Calu3 (cell line): ENCODE results near the gene TSPAN18. TPM values are rescaled to one million over a fixed set of nuclear protein-coding genes. Genes with fewer than 3 reads are reported as not detected.

Source experiments
- BruUV-seq: library from RNA; stranded (reverse); fragments of 400-500 nt; replicated peaks from 2 replicates; lab custom pipeline; 2021; lab: Mats Ljungman, UMichigan
- CTCF ChIA-PET: fragments of 300-600 bp; sonication (Branson Sonifier 250); formaldehyde crosslinking; loops from one replicate; lab custom pipeline; 2022; ENCODE audit warnings: antibody characterized with exemption; lab: Charles Lee
- DNase-seq: peaks from one replicate; pipeline ENCODE4 v3.0.0; 2022
- H3K27ac Mint-ChIP-seq: one replicate; pipeline ENCODE4 v1.8.0; 2022; ENCODE audit warnings: mixed read lengths; ENCODE audit not compliant: unreplicated experiment
- H3K27me3 Mint-ChIP-seq: one replicate; pipeline ENCODE4 v1.8.0; 2022; ENCODE audit warnings: mixed read lengths; ENCODE audit not compliant: unreplicated experiment
- H3K36me3 Mint-ChIP-seq: one replicate; pipeline ENCODE4 v1.8.0; 2022; ENCODE audit warnings: mild to moderate bottlenecking, moderate library complexity, mixed read lengths; ENCODE audit not compliant: insufficient read depth, unreplicated experiment
- H3K4me1 Mint-ChIP-seq: one replicate; pipeline ENCODE4 v1.8.0; 2022; ENCODE audit warnings: mild to moderate bottlenecking, low read depth, mixed read lengths; ENCODE audit not compliant: unreplicated experiment
- H3K4me3 Mint-ChIP-seq: one replicate; pipeline ENCODE4 v1.8.0; 2022; ENCODE audit warnings: mild to moderate bottlenecking, low read depth, moderate library complexity, mixed read lengths; ENCODE audit not compliant: unreplicated experiment
- H3K9me3 Mint-ChIP-seq: one replicate; pipeline ENCODE4 v1.8.0; 2022; ENCODE audit warnings: low read depth, mixed read lengths; ENCODE audit not compliant: unreplicated experiment
- intact Hi-C: fragments of 100-400 bp; cut with micrococcal nuclease; formaldehyde crosslinking; loops from one replicate; pipeline ENCODE4 v1.10.0; 2022; ENCODE audit not compliant: unreplicated experiment
- total RNA-seq: library from RNA; stranded (reverse); gene quantifications from 2 replicates; pipeline ENCODE4 v1.2.3, GENCODE V29; 2022
- TF ChIP-seq, protein P1 (sequence below): fragments of 200-600 bp; IDR thresholded peaks from one replicate; pipeline ENCODE4 v1.8.0; 2022; ENCODE audit warnings: antibody characterized with exemption; ENCODE audit not compliant: unreplicated experiment

Gene TSPAN18
- total RNA-seq, 1 experiment from 2014 or later = not detected

DNA sequence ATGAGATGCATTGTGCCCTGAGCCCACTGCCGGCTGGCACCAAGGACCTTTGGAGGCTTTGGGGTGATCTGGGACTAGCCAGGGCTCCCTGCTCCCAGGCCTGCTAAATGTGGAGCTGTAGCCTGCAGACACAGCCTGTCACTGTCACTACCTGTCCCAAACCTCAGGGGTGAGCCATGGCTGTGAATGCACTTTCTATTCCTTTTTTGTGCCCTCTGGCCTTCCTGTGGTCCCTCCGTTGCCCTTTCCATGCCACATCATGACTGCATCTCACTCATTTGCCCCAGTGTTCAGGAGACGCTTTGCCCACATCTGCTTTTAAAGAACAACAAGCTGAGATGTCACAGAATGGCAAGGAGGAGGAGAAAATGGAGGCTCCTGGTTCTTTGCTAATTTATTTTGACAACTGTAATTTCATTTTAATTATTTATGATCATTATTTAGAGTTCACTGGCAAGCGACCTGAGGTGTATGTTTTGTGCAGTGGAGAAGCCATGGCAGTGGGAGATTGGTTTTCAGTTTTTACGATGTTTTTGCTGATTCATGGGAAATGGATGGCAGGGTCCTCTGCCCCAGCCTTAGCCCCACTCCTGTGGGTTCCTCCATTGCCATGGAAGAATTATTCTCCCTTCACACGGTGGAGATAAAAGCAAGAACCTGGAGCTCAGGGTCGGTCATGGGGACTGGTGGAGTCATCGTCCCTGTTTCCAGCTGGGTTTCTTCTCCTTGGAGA is 69.2 kb downstream of the TSPAN18 start:
- Mint-ChIP-seq H3K27me3 (peaks cover 91% of the 10 kb centered on the region), H3K4me3 (no peak overlapping the region), H3K4me1 (no peaks in the 10 kb centered on the region), H3K36me3 (no peaks in the 10 kb centered on the region), H3K9me3 (no peaks in the 10 kb centered on the region), H3K27ac (no peak overlapping the region)
- TF ChIP-seq, protein P1, sequence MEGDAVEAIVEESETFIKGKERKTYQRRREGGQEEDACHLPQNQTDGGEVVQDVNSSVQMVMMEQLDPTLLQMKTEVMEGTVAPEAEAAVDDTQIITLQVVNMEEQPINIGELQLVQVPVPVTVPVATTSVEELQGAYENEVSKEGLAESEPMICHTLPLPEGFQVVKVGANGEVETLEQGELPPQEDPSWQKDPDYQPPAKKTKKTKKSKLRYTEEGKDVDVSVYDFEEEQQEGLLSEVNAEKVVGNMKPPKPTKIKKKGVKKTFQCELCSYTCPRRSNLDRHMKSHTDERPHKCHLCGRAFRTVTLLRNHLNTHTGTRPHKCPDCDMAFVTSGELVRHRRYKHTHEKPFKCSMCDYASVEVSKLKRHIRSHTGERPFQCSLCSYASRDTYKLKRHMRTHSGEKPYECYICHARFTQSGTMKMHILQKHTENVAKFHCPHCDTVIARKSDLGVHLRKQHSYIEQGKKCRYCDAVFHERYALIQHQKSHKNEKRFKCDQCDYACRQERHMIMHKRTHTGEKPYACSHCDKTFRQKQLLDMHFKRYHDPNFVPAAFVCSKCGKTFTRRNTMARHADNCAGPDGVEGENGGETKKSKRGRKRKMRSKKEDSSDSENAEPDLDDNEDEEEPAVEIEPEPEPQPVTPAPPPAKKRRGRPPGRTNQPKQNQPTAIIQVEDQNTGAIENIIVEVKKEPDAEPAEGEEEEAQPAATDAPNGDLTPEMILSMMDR = no peak
- CTCF ChIA-PET = no interaction called here
- no TSS peak for BruUV-seq
- DNase-seq = no peak
- intact Hi-C loops = no loop called here

- H3K27ac Mint-ChIP-seq = no peak overlapping the region
- H3K9me3 Mint-ChIP-seq = no peaks in the 10 kb centered on the region
- no peak for DNase-seq
- no peak overlapping the region for H3K4me3 Mint-ChIP-seq
- intact Hi-C loops = no loop called here
- H3K36me3 Mint-ChIP-seq = no peaks in the 10 kb centered on the region
- CTCF ChIA-PET = no interaction called here
- no TSS peak for BruUV-seq
- no peaks in the 10 kb centered on the region for H3K4me1 Mint-ChIP-seq
- TF ChIP-seq, protein P1 = no peak
- H3K27me3 Mint-ChIP-seq = peaks cover 92% of the 10 kb centered on the region
Observed at GRCh38 chr11:44797051-44797450, 70.3 kb downstream of the TSPAN18 start.

DNA sequence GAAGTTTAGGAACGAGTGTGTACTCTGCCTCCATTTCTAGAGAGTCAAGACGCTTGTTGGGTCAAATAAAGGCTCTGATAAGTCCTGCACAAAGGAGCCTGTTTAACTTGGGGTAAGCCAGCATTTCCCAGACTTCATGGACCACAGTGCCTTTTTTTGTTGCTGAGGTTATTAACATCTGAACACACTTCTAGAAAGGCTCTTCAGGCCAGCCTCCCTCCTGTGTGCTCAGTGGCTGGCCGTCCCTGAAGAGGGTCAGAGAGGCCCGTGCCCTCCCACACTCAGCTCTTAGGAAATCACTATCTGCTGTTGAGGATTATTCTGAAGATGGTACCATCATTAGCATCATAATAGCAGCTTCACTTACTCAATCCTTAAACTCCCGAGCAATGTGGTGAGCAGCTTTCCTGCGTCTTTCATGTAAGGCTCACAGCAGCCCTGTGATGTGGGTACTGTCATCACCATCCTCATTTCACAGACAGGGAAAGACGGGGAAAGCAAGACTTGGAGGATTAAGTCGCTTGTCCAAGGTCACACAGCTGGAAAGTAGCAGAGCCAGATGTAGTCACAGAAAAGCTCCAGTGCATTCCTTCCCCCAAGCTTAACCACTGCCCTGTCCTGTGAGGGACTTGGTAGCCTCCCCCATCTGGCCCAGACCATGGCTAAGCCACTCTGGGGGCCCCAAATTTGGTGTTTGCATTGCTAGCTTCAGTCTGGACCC is 71.3 kb downstream of the TSPAN18 start:
- TF ChIP-seq, protein P1 = no peak
- CTCF ChIA-PET = interaction anchor here (1.1 kb wide), 1 partner anchor 44 kb away, joined by 4 read pairs; no protein-coding TSS in a partner anchor
- no peak for DNase-seq
- H3K27me3 Mint-ChIP-seq = peaks cover 92% of the 10 kb centered on the region
- no TSS peak for BruUV-seq
- no peak overlapping the region for H3K27ac Mint-ChIP-seq
- H3K36me3 Mint-ChIP-seq = no peaks in the 10 kb centered on the region
- no peak overlapping the region for H3K4me3 Mint-ChIP-seq
- no peaks in the 10 kb centered on the region for H3K4me1 Mint-ChIP-seq
- no peaks in the 10 kb centered on the region for H3K9me3 Mint-ChIP-seq
- intact Hi-C loops = no loop called here

- DNase-seq = no peak
- Mint-ChIP-seq H3K36me3 (no peaks in the 10 kb centered on the region), H3K27ac (no peak overlapping the region), H3K27me3 (peaks cover 92% of the 10 kb centered on the region), H3K9me3 (no peaks in the 10 kb centered on the region), H3K4me1 (no peaks in the 10 kb centered on the region), H3K4me3 (no peak overlapping the region)
- CTCF ChIA-PET = interaction anchor here (1.1 kb wide), 1 partner anchor 43 kb away, joined by 4 read pairs; no protein-coding TSS in a partner anchor
- BruUV-seq = no TSS peak
- TF ChIP-seq, protein P1 = no peak
- intact Hi-C loops = no loop called here
Observed at GRCh38 chr11:44798607-44798972, 71.8 kb downstream of the TSPAN18 start.
